DND-41 (cell line): ENCODE data around the gene KCNG2.

Experiments used
- ATAC-seq: fragments of 200-7000 bp; cut with Tn5 transposase; 3 replicates; pipeline ENCODE4 v1.9.1; 2021; ENCODE audit warnings: low read depth; ENCODE audit not compliant: insufficient read depth
- DNase-seq: peaks from one replicate; pipeline ENCODE4 v3.0.0-alpha.2; 2020
- H2AFZ ChIP-seq: 2 replicates; pipeline ENCODE4 v1.6.0; 2012; ENCODE audit warnings: low read depth, low read length
- H3K27ac ChIP-seq: 2 replicates; pipeline ENCODE4 v1.5.1; 2012; ENCODE audit warnings: low read length, inconsistent platforms
- H3K27me3 ChIP-seq: fragments of 200-600 bp; sonication (generic); 2 replicates; pipeline ENCODE4 v1.6.0; 2012; ENCODE audit warnings: low read length, mild to moderate bottlenecking, inconsistent platforms; ENCODE audit not compliant: insufficient read depth, poor library complexity
- H3K36me3 ChIP-seq: 2 replicates; pipeline ENCODE4 v1.5.1; 2012; ENCODE audit warnings: low read length, inconsistent platforms; ENCODE audit not compliant: insufficient read depth
- H3K4me1 ChIP-seq: 2 replicates; pipeline ENCODE4 v1.5.1; 2012; ENCODE audit warnings: mild to moderate bottlenecking, low read length; ENCODE audit not compliant: insufficient read depth
- H3K4me2 ChIP-seq: 2 replicates; pipeline ENCODE4 v1.6.0; 2012; ENCODE audit warnings: mild to moderate bottlenecking, moderate library complexity, low read length, inconsistent platforms; ENCODE audit not compliant: insufficient read depth
- H3K4me3 ChIP-seq, 2 experiments: fragments of 200-600 bp in 1 of 2; shearing (Covaris generic) in 1 of 2; 2 replicates each; pipeline ENCODE4 v1.5.1; 2012 to 2016; ENCODE audit warnings: inconsistent platforms in 2 of 2, low read length in 2 of 2, mild to moderate bottlenecking in 2 of 2, low read depth in 1 of 2, moderate library complexity in 1 of 2
- H3K79me2 ChIP-seq: 2 replicates; pipeline ENCODE4 v1.6.0; 2012; ENCODE audit warnings: low read length, inconsistent platforms; ENCODE audit not compliant: insufficient read depth
- H3K9ac ChIP-seq: 2 replicates; pipeline ENCODE4 v1.6.0; 2012; ENCODE audit warnings: low read depth, mild to moderate bottlenecking, inconsistent platforms, low read length, moderate library complexity
- H3K9me3 ChIP-seq: 2 replicates; pipeline ENCODE4 v1.5.1; 2012; ENCODE audit warnings: low read length, moderate library complexity, mild to moderate bottlenecking, inconsistent platforms; ENCODE audit not compliant: insufficient read depth, severe bottlenecking
- H4K20me1 ChIP-seq: 2 replicates; pipeline ENCODE4 v1.6.0; 2012; ENCODE audit warnings: low read length; ENCODE audit not compliant: insufficient read depth
- EZH2 ChIP-seq: IDR thresholded peaks from 3 replicates; pipeline ENCODE4 v1.6.1; 2012; ENCODE audit warnings: borderline replicate concordance, low read depth, mild to moderate bottlenecking, moderate library complexity, low read length, inconsistent platforms; ENCODE audit not compliant: severe bottlenecking
- TF ChIP-seq, protein P1 (sequence below): IDR thresholded peaks from 2 replicates; pipeline ENCODE4 v1.5.1; 2012; ENCODE audit warnings: borderline replicate concordance, low read length, moderate library complexity, mild to moderate bottlenecking; ENCODE audit not compliant: poor library complexity, severe bottlenecking; ENCODE audit errors: extremely low read depth

The KCNG2 gene

GRCh38 chr18:79934311-79935097 is 136.8 kb downstream of the KCNG2 start:
- H3K4me3 ChIP-seq = no peak overlapping the region
- no peaks in the 10 kb centered on the region for H3K4me1 ChIP-seq
- H3K4me2 ChIP-seq = no peak overlapping the region
- H3K79me2 ChIP-seq = peaks cover 69% of the 10 kb centered on the region
- ATAC-seq (no peak), DNase-seq (no peak)
- TF ChIP-seq, protein P1, sequence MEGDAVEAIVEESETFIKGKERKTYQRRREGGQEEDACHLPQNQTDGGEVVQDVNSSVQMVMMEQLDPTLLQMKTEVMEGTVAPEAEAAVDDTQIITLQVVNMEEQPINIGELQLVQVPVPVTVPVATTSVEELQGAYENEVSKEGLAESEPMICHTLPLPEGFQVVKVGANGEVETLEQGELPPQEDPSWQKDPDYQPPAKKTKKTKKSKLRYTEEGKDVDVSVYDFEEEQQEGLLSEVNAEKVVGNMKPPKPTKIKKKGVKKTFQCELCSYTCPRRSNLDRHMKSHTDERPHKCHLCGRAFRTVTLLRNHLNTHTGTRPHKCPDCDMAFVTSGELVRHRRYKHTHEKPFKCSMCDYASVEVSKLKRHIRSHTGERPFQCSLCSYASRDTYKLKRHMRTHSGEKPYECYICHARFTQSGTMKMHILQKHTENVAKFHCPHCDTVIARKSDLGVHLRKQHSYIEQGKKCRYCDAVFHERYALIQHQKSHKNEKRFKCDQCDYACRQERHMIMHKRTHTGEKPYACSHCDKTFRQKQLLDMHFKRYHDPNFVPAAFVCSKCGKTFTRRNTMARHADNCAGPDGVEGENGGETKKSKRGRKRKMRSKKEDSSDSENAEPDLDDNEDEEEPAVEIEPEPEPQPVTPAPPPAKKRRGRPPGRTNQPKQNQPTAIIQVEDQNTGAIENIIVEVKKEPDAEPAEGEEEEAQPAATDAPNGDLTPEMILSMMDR = no peak
- no peak for TF ChIP-seq EZH2
- H3K27me3 ChIP-seq = no peaks in the 10 kb centered on the region
- H4K20me1 ChIP-seq = peaks cover 5% of the 10 kb centered on the region; the same call in 1 of the 2 replicates
- no peak overlapping the region for H3K27ac ChIP-seq
- H3K36me3 ChIP-seq = peaks cover 75% of the 10 kb centered on the region
- H3K9ac ChIP-seq = no peak overlapping the region
- no peak overlapping the region for H2AFZ ChIP-seq
- H3K9me3 ChIP-seq = peaks cover 50% of the 10 kb centered on the region

GRCh38 chr18:79935098-79935480 is 137.4 kb downstream of the KCNG2 start:
- H3K9ac ChIP-seq = no peak overlapping the region
- H3K36me3 ChIP-seq = peaks cover 75% of the 10 kb centered on the region
- no peak for DNase-seq

DNA sequence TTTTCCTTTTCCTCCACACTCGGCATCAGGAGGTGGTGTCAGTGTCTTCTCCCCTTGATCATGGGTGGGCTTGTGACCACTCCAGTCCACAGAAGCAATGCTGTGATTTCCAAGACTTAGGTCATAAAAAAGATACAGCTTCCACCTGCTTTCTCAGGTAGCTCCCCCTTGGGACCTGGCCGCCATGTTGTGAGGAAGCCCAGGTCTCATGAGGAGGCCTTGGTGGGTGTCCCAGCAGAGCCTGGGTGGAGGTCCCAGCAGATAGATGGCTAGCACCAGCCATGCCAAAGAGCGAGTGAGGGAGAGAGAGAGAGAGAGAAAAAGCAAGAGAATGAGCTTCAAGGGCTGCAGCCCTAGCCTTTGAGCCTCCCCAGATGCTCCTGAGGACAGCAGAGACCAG is 137.8 kb downstream of the KCNG2 start:
- no peak overlapping the region for H3K4me3 ChIP-seq
- no peak for DNase-seq
- H3K36me3 ChIP-seq = peaks cover 75% of the 10 kb centered on the region
- H3K4me2 ChIP-seq = no peak overlapping the region
- no peaks in the 10 kb centered on the region for H3K4me1 ChIP-seq
- H3K79me2 ChIP-seq = peaks cover 68% of the 10 kb centered on the region
- H2AFZ ChIP-seq = no peak overlapping the region
- no peak overlapping the region for H3K27ac ChIP-seq
- TF ChIP-seq EZH2 = no peak
- TF ChIP-seq, protein P1 = no peak
- no peak overlapping the region for H3K9ac ChIP-seq
- no peak for ATAC-seq
- peaks cover 40% of the 10 kb centered on the region for H3K9me3 ChIP-seq
- H3K27me3 ChIP-seq = no peaks in the 10 kb centered on the region
- H4K20me1 ChIP-seq = peaks cover 5% of the 10 kb centered on the region; the same call in 1 of the 2 replicates

More at GRCh38 chr18:79935098-79935480, 137.4 kb downstream of the KCNG2 start:
- Histone ChIP-seq H2AFZ (no peak overlapping the region), H3K27me3 (no peaks in the 10 kb centered on the region), H3K79me2 (peaks cover 69% of the 10 kb centered on the region), H4K20me1 (peaks cover 5% of the 10 kb centered on the region; the same call in 1 of the 2 replicates), H3K4me1 (no peaks in the 10 kb centered on the region), H3K4me3 (no peak overlapping the region), H3K4me2 (no peak overlapping the region), H3K9me3 (peaks cover 44% of the 10 kb centered on the region), H3K27ac (no peak overlapping the region)
- no peak for ATAC-seq
- TF ChIP-seq, protein P1 = no peak
- no peak for TF ChIP-seq EZH2
